Measurements from ENCODE around the gene KCNQ2. TPM values are rescaled to one million over a fixed set of nuclear protein-coding genes. Genes with fewer than 3 reads are reported as not detected.

KCNQ2 gene
- total RNA-seq, 1 donor from 2014 or later: not detected

- no peak for DNase-seq (ENCODE audit: low read depth in 2 of 2)
These were observed 16.9 kb downstream of the KCNQ2 start for GRCh38 chr20:63455568-63455859.

- no peak for DNase-seq (ENCODE audit: low read depth in 2 of 2)
These were observed 17.5 kb downstream of the KCNQ2 start for GRCh38 chr20:63454731-63455567.

- no peak for DNase-seq (ENCODE audit: low read depth in 2 of 2)
These were observed 19.5 kb downstream of the KCNQ2 start for GRCh38 chr20:63452821-63453523.

- no peak for DNase-seq (ENCODE audit: low read depth in 2 of 2)
These were observed 20.1 kb downstream of the KCNQ2 start for GRCh38 chr20:63452341-63452740.

- no peak for DNase-seq (ENCODE audit: low read depth in 2 of 2)
These were observed 20.6 kb downstream of the KCNQ2 start for GRCh38 chr20:63451821-63452220.

GRCh38 chr20:63449796-63450730, 22.4 kb downstream of the KCNQ2 start:
- DNase-seq (ENCODE audit: low read depth in 2 of 2): no peak

GRCh38 chr20:63449025-63449424, 23.4 kb downstream of the KCNQ2 start:
- DNase-seq (ENCODE audit: low read depth in 2 of 2): no peak

GRCh38 chr20:63448031-63448430, 24.4 kb downstream of the KCNQ2 start:
- DNase-seq (ENCODE audit: low read depth in 2 of 2): no peak

- DNase-seq (ENCODE audit: low read depth in 2 of 2): no peak
These were observed 25.1 kb downstream of the KCNQ2 start for GRCh38 chr20:63447320-63447719.

GRCh38 chr20:63446216-63447024, 26.0 kb downstream of the KCNQ2 start:
- DNase-seq (ENCODE audit: low read depth in 2 of 2): no peak

- no peak for DNase-seq (ENCODE audit: low read depth in 2 of 2)
These were observed 27.2 kb downstream of the KCNQ2 start for GRCh38 chr20:63445075-63445734.

- DNase-seq (ENCODE audit: low read depth in 2 of 2): no peak
These were observed 27.9 kb downstream of the KCNQ2 start for GRCh38 chr20:63444548-63444947.

- DNase-seq (ENCODE audit: low read depth in 2 of 2): no peak
These were observed 28.7 kb downstream of the KCNQ2 start for GRCh38 chr20:63443606-63444395.

- peak; percentile 30 to 58 for DNase-seq (ENCODE audit: low read depth in 2 of 2)
These were observed 30.4 kb downstream of the KCNQ2 start for GRCh38 chr20:63442100-63442493.

- DNase-seq (ENCODE audit: low read depth in 2 of 2): no peak
These were observed 31.0 kb downstream of the KCNQ2 start for GRCh38 chr20:63441136-63442099.

GRCh38 chr20:63440366-63440955, 32.0 kb downstream of the KCNQ2 start:
- DNase-seq (ENCODE audit: low read depth in 2 of 2): no peak

- DNase-seq (ENCODE audit: low read depth in 2 of 2): no peak
These were observed 32.6 kb downstream of the KCNQ2 start for GRCh38 chr20:63439866-63440265.

GRCh38 chr20:63438121-63438520, 34.3 kb downstream of the KCNQ2 start:
- DNase-seq (ENCODE audit: low read depth in 2 of 2): no peak
